Endothelial cell of umbilical vein (primary cell): Measurements from ENCODE around the gene ANKRD44. TPM values are rescaled to one million over a fixed set of nuclear protein-coding genes. Genes with fewer than 3 reads are reported as not detected.

Experiments used
- BruUV-seq: library from RNA; stranded (reverse); fragments of 400-500 nt; replicated peaks from 2 replicates; lab custom pipeline; 2021; lab: Mats Ljungman, UMichigan
- CTCF ChIA-PET: fragments of 300-600, 350-600 bp; sonication (Branson Sonifier 250); formaldehyde crosslinking; loops from one replicate; lab custom pipeline; 2021; ENCODE audit warnings: antibody characterized with exemption, inconsistent platforms; lab: Charles Lee
- POLR2A ChIA-PET: fragments of 300-600, 350-600 bp; sonication (Branson Sonifier 250); formaldehyde crosslinking; loops from one replicate; lab custom pipeline; 2021; ENCODE audit warnings: antibody characterized with exemption, inconsistent platforms; lab: Charles Lee
- DNase-seq: peaks from one replicate; pipeline ENCODE4 v3.0.0-alpha.2; 2011; ENCODE audit warnings: low read depth, low spot score
- FAIRE-seq: peaks from 2 replicates; lab custom pipeline; 2011; peaks lifted over from hg19 to GRCh38; lab: Jason Lieb, UNC
- H2AFZ ChIP-seq: 2 replicates; pipeline ENCODE4 v1.6.0; 2012; ENCODE audit warnings: low read depth, low read length, control low read depth, inconsistent platforms
- H3K27ac ChIP-seq: 2 replicates; pipeline ENCODE4 v1.5.1; 2011; ENCODE audit warnings: low read depth, mild to moderate bottlenecking, control low read depth, low read length, moderate library complexity; ENCODE audit not compliant: insufficient read depth
- H3K27me3 ChIP-seq, 2 experiments: 2 replicates each; pipeline versions ENCODE4 v1.6.0 to v1.6.1; 2011; ENCODE audit warnings: low read length in 2 of 2, mixed read lengths in 1 of 2; ENCODE audit not compliant: control insufficient read depth in 2 of 2, insufficient read depth in 2 of 2
- H3K36me3 ChIP-seq, 2 experiments: 2 replicates in 1 of 2; 3 replicates in 1 of 2; pipeline ENCODE4 v1.5.1; 2011; ENCODE audit warnings: low read length in 2 of 2, mild to moderate bottlenecking in 1 of 2, moderate library complexity in 1 of 2; ENCODE audit not compliant: control insufficient read depth in 2 of 2, insufficient read depth in 2 of 2; ENCODE audit errors: extremely low read depth in 1 of 2
- H3K4me1 ChIP-seq: 3 replicates; pipeline ENCODE4 v1.5.1; 2011; ENCODE audit warnings: mild to moderate bottlenecking, low read length; ENCODE audit not compliant: control insufficient read depth, insufficient read depth; ENCODE audit errors: extremely low read depth
- H3K4me2 ChIP-seq: 2 replicates; pipeline ENCODE4 v1.6.1; 2011; ENCODE audit warnings: low read length, control low read depth, mixed read lengths; ENCODE audit not compliant: insufficient read depth
- H3K4me3 ChIP-seq, 3 experiments: fragments of 200-600 bp in 1 of 3; sonication (generic), shearing (Covaris generic) in 1 of 3; replicated peaks in 1 of 3; 2 replicates each; pipeline ENCODE4 v1.5.1; 2011 to 2016; ENCODE audit warnings: control low read depth in 3 of 3, low read length in 3 of 3, mild to moderate bottlenecking in 2 of 3, inconsistent platforms in 1 of 3, low read depth in 1 of 3, moderate library complexity in 1 of 3; ENCODE audit not compliant: insufficient read depth in 1 of 3
- H3K79me2 ChIP-seq: 2 replicates; pipeline ENCODE4 v1.6.0; 2012; ENCODE audit warnings: low read length, inconsistent platforms; ENCODE audit not compliant: control insufficient read depth, insufficient read depth
- H3K9ac ChIP-seq: replicated peaks from 2 replicates; pipeline ENCODE3; 2011; ENCODE audit warnings: low read length, control low read depth; ENCODE audit not compliant: insufficient read depth; ENCODE audit errors: extremely low read depth
- H3K9me1 ChIP-seq: replicated peaks from 3 replicates; pipeline ENCODE4 v1.6.0; 2011; ENCODE audit warnings: mild to moderate bottlenecking, low read length; ENCODE audit not compliant: control insufficient read depth, insufficient read depth; ENCODE audit errors: extremely low read depth
- H3K9me3 ChIP-seq: replicated peaks from 2 replicates; pipeline ENCODE4 v1.5.1; 2012; ENCODE audit warnings: low read length, inconsistent platforms; ENCODE audit not compliant: control insufficient read depth, insufficient read depth
- H4K20me1 ChIP-seq: replicated peaks from 2 replicates; pipeline ENCODE3; 2011; ENCODE audit warnings: mild to moderate bottlenecking, low read length; ENCODE audit not compliant: control insufficient read depth, insufficient read depth; ENCODE audit errors: extremely low read depth
- CTCF ChIP-seq, 2 donors: IDR thresholded peaks; 1 replicate in 1 of 2; 2 replicates in 1 of 2; pipeline ENCODE4 v1.5.1; 2011; ENCODE audit warnings: low read length in 2 of 2, mild to moderate bottlenecking in 2 of 2, moderate library complexity in 2 of 2, control low read depth in 1 of 2, inconsistent platforms in 1 of 2, low read depth in 1 of 2; ENCODE audit not compliant: insufficient read depth in 1 of 2; ENCODE audit errors: extremely low read depth in 1 of 2
- EZH2 ChIP-seq: IDR thresholded peaks from 2 replicates; pipeline ENCODE4 v1.6.1; 2012; ENCODE audit warnings: borderline replicate concordance, low read depth, mild to moderate bottlenecking, moderate library complexity, low read length, inconsistent platforms; ENCODE audit not compliant: severe bottlenecking
- FOS ChIP-seq: IDR thresholded peaks from 2 replicates; pipeline ENCODE4 v1.6.1; 2011; ENCODE audit warnings: mild to moderate bottlenecking, low read length, moderate library complexity, borderline replicate concordance; ENCODE audit not compliant: insufficient read depth
- GATA2 ChIP-seq: IDR thresholded peaks from 2 replicates; pipeline ENCODE4 v1.7.0; 2011; ENCODE audit warnings: low read depth, mild to moderate bottlenecking, moderate library complexity, mixed read lengths, low read length; ENCODE audit not compliant: insufficient read length, insufficient read depth
- JUN ChIP-seq: IDR thresholded peaks from 2 replicates; pipeline ENCODE4 v1.6.1; 2011; ENCODE audit warnings: borderline replicate concordance, low read depth; ENCODE audit not compliant: insufficient read length, insufficient read depth
- MAX ChIP-seq: IDR thresholded peaks from 2 replicates; pipeline ENCODE4 v1.6.1; 2011; ENCODE audit not compliant: insufficient read depth, insufficient read length
- MYC ChIP-seq: IDR thresholded peaks from one replicate; pipeline ENCODE4 v1.6.1; 2011; ENCODE audit warnings: mild to moderate bottlenecking, low read depth, low read length
- POLR2A ChIP-seq: IDR thresholded peaks from 2 replicates; pipeline ENCODE4 v1.6.1; 2012; ENCODE audit warnings: low read depth, mild to moderate bottlenecking, control low read depth, low read length
- POLR2AphosphoS5 ChIP-seq: IDR thresholded peaks from 2 replicates; pipeline ENCODE4 v1.6.1; 2012; ENCODE audit warnings: low read depth, mild to moderate bottlenecking, control low read depth, low read length, moderate library complexity; ENCODE audit not compliant: insufficient read depth
- dilution Hi-C: fragments of 300-500 bp; cut with MboI; formaldehyde crosslinking; loops from one replicate; pipeline ENCODE4 v1.15.0; 2019; ENCODE audit warnings: low sequenced_read_pairs; ENCODE audit not compliant: extremely low pct_ligation_motif_present
- intact Hi-C: fragments of 100-400 bp; cut with micrococcal nuclease; formaldehyde crosslinking; loops from one replicate; pipeline ENCODE4 v1.10.0; 2022
- polyA plus RNA-seq, 4 experiments: library from polyadenylated mRNA; depleted of rRNA in 3 of 4; stranded (reverse) in 3 of 4; unstranded in 1 of 4; fragments of >200 nt; gene quantifications; 2 replicates each; pipeline versions ENCODE4 v1.2.1 to v1.2.3, GENCODE V29; 2011 to 2012; ENCODE audit warnings: missing spikeins in 1 of 4
- total RNA-seq: library from RNA; stranded (reverse); gene quantifications from 2 replicates; pipeline ENCODE4 v1.2.3, GENCODE V29; 2021

ANKRD44 gene
- total and polyA plus RNA-seq, 2 donors (not counting 3 experiments of a cell fraction or from before 2014, with no cell fraction given): 3.4 to 6.1 TPM

DNA sequence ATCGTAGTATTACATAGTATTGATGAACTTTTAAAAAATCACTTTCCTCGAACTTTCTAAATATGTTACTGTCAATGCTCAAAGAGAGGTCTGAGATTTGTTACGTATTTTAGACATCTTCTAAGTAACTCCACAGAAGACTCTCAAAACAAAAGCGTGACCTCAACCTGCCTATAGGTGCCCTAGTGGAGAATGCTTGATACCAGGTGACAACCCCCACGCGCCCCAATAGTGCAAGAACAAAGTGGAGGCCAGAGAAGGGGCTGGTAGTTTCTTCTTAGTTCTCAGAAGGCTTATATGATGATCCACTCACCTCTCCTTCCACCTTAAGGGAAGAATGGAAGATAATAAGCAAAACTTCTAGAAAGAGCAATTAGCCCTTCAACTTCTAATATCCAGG lies 102.6 kb downstream of the ANKRD44 start:
- no TSS peak for BruUV-seq
- Histone ChIP-seq H3K4me3 (no peak overlapping the region), H2AFZ (no peak overlapping the region), H3K4me2 (no peak overlapping the region), H4K20me1 (no peaks in the 10 kb centered on the region), H3K9me1 (no peaks in the 10 kb centered on the region), H3K27me3 (peaks cover 0 to 1% of the 10 kb centered on the region in 2 experiments), H3K9ac (no peak overlapping the region), H3K79me2 (no peaks in the 10 kb centered on the region), H3K27ac (no peak overlapping the region), H3K36me3 (no peaks in the 10 kb centered on the region), H3K9me3 (no peaks in the 10 kb centered on the region), H3K4me1 (no peaks in the 10 kb centered on the region)
- dilution Hi-C loops: no loop called here
- TF ChIP-seq FOS (no peak), GATA2 (no peak), MAX (no peak), CTCF (IDR thresholded peaks at IDR 0.05; ENCODE audit: extremely low read depth in 1 of 2, insufficient read depth in 1 of 2, low read depth in 1 of 2, low read length in 2 of 2) (no peak), EZH2 (no peak), POLR2A (no peak), MYC (no peak), POLR2AphosphoS5 (no peak), JUN (no peak)
- no peak for FAIRE-seq
- intact Hi-C loops: no loop called here
- CTCF ChIA-PET: interaction anchor here (1.8 kb wide), 1 partner anchor 95 kb away, joined by 6 read pairs; no protein-coding TSS in a partner anchor
- POLR2A ChIA-PET: no interaction called here
- no peak for DNase-seq
